H1 (cell line): ENCODE data around the gene CDC27. TPM values are rescaled to one million over a fixed set of nuclear protein-coding genes. Genes with fewer than 3 reads are reported as not detected.

Experiments used
- CTCF ChIA-PET: fragments of 300-600 bp; sonication (Branson Sonifier 250); formaldehyde crosslinking; loops from one replicate; lab custom pipeline; 2021; ENCODE audit not compliant: partially characterized antibody; lab: Charles Lee
- POLR2A ChIA-PET: fragments of 300-600 bp; sonication (Branson Sonifier 250); formaldehyde crosslinking; loops from one replicate; lab custom pipeline; 2021; ENCODE audit warnings: inconsistent platforms; ENCODE audit not compliant: partially characterized antibody; lab: Charles Lee
- DNase-seq, 2 experiments: peaks; one replicate each; pipeline versions ENCODE4 v3.0.0 to v3.0.0-alpha.2; 2010 to 2022; ENCODE audit warnings: low spot score in 2 of 2, low read depth in 1 of 2, mixed read lengths in 1 of 2
- FAIRE-seq: peaks from 2 replicates; lab custom pipeline; 2011; peaks lifted over from hg19 to GRCh38; lab: Jason Lieb, UNC
- H2AFZ ChIP-seq: 2 replicates; pipeline ENCODE4 v1.8.1; 2012; ENCODE audit warnings: low read length, inconsistent platforms
- H2AK5ac ChIP-seq: 2 replicates; pipeline ENCODE4 v1.6.1; 2013; ENCODE audit warnings: low read depth, low read length
- H2BK120ac ChIP-seq: replicated peaks from 2 replicates; pipeline ENCODE3; 2013; ENCODE audit warnings: low read depth, low read length, inconsistent platforms
- H2BK12ac ChIP-seq: 2 replicates; pipeline ENCODE4 v1.6.1; 2013; ENCODE audit warnings: low read depth, low read length
- H2BK15ac ChIP-seq: 2 replicates; pipeline ENCODE4 v1.6.1; 2013; ENCODE audit warnings: low read length
- H2BK20ac ChIP-seq: 2 replicates; pipeline ENCODE4 v1.6.1; 2013; ENCODE audit warnings: low read length
- H2BK5ac ChIP-seq: 2 replicates; pipeline ENCODE4 v1.6.1; 2013; ENCODE audit warnings: low read depth, low read length
- H3K14ac ChIP-seq: 2 replicates; pipeline ENCODE4 v1.6.1; 2013; ENCODE audit warnings: inconsistent platforms; ENCODE audit not compliant: insufficient read length
- H3K18ac ChIP-seq: 2 replicates; pipeline ENCODE4 v1.6.1; 2013; ENCODE audit warnings: low read length; ENCODE audit errors: extremely low read depth
- H3K23ac ChIP-seq: 2 replicates; pipeline ENCODE4 v1.6.1; 2013; ENCODE audit warnings: inconsistent platforms; ENCODE audit not compliant: insufficient read length
- H3K23me2 ChIP-seq: 2 replicates; pipeline ENCODE4 v1.6.1; 2013; ENCODE audit warnings: low read depth, low read length
- H3K27ac ChIP-seq: 2 replicates; pipeline ENCODE4 v1.6.1; 2011; ENCODE audit warnings: low read depth, low read length, inconsistent platforms
- H3K27me3 ChIP-seq, 4 experiments: replicated peaks in 1 of 4; 1 replicate in 1 of 4; 2 replicates in 3 of 4; pipeline versions ENCODE4 v1.6.1 to v1.8.1; 2011 to 2013; ENCODE audit warnings: low read length in 3 of 4, mild to moderate bottlenecking in 3 of 4, inconsistent platforms in 2 of 4, mixed read lengths in 2 of 4, moderate library complexity in 1 of 4; ENCODE audit not compliant: control insufficient read depth in 3 of 4, insufficient read depth in 3 of 4; ENCODE audit errors: extremely low read depth in 1 of 4
- H3K36me3 ChIP-seq, 4 experiments: 2 replicates each; pipeline versions ENCODE4 v1.6.1 to v1.8.1; 2011 to 2013; ENCODE audit warnings: mild to moderate bottlenecking in 4 of 4, low read length in 3 of 4, moderate library complexity in 2 of 4, control low read depth in 1 of 4, inconsistent platforms in 1 of 4; ENCODE audit not compliant: insufficient read depth in 4 of 4, control insufficient read depth in 2 of 4
- H3K4ac ChIP-seq: replicated peaks from 2 replicates; pipeline ENCODE3; 2013; ENCODE audit warnings: low read length, low read depth, mixed read lengths, inconsistent platforms; ENCODE audit not compliant: insufficient read length
- H3K4me1 ChIP-seq, 4 experiments: replicated peaks in 1 of 4; 1 replicate in 1 of 4; 2 replicates in 3 of 4; pipeline versions ENCODE4 v1.6.1 to v1.8.1; 2011 to 2013; ENCODE audit warnings: low read length in 3 of 4, inconsistent platforms in 2 of 4, mixed read lengths in 1 of 4; ENCODE audit not compliant: insufficient read depth in 4 of 4, control insufficient read depth in 3 of 4
- H3K4me2 ChIP-seq, 2 experiments: 2 replicates each; pipeline versions ENCODE4 v1.6.1 to v1.8.1; 2011 to 2013; ENCODE audit warnings: low read depth in 2 of 2, low read length in 2 of 2, control low read depth in 1 of 2, inconsistent platforms in 1 of 2, mild to moderate bottlenecking in 1 of 2; ENCODE audit not compliant: insufficient read depth in 1 of 2
- H3K4me3 ChIP-seq, 4 experiments: fragments of 200-600, 300-600 bp in 1 of 4; sonication (generic), shearing (Covaris generic), sonication (Bioruptor Twin) in 1 of 4; 2 replicates each; pipeline versions ENCODE4 v1.5.1 to v1.8.1; 2011 to 2016; ENCODE audit warnings: low read length in 4 of 4, low read depth in 3 of 4, control low read depth in 2 of 4, inconsistent platforms in 2 of 4, mild to moderate bottlenecking in 2 of 4, mixed read lengths in 1 of 4, moderate library complexity in 1 of 4; ENCODE audit not compliant: insufficient read depth in 2 of 4; ENCODE audit errors: extremely low read depth in 1 of 4
- H3K56ac ChIP-seq: replicated peaks from 2 replicates; pipeline ENCODE3; 2013; ENCODE audit warnings: low read depth, mild to moderate bottlenecking, mixed read lengths, low read length, inconsistent platforms; ENCODE audit not compliant: insufficient read length
- H3K79me1 ChIP-seq: 2 replicates; pipeline ENCODE4 v1.6.1; 2013; ENCODE audit warnings: low read depth, low read length, control low read depth
- H3K79me2 ChIP-seq, 2 experiments: 2 replicates each; pipeline versions ENCODE4 v1.6.1 to v1.8.1; 2012 to 2013; ENCODE audit warnings: low read length in 2 of 2, mild to moderate bottlenecking in 2 of 2, inconsistent platforms in 1 of 2; ENCODE audit not compliant: insufficient read depth in 2 of 2, control insufficient read depth in 1 of 2
- H3K9ac ChIP-seq, 4 experiments: replicated peaks in 1 of 4; 1 replicate in 1 of 4; 2 replicates in 3 of 4; pipeline versions ENCODE4 v1.6.1 to v1.8.1; 2011 to 2013; ENCODE audit warnings: low read depth in 3 of 4, low read length in 3 of 4, control low read depth in 2 of 4, mild to moderate bottlenecking in 2 of 4, moderate library complexity in 2 of 4, inconsistent platforms in 1 of 4; ENCODE audit errors: extremely low read depth in 1 of 4
- H3K9me3 ChIP-seq, 2 experiments: 2 replicates each; pipeline versions ENCODE4 v1.6.1 to v1.8.1; 2012 to 2013; ENCODE audit warnings: mild to moderate bottlenecking in 2 of 2, moderate library complexity in 2 of 2, control low read depth in 1 of 2, inconsistent platforms in 1 of 2, low read depth in 1 of 2, low read length in 1 of 2, mixed read lengths in 1 of 2; ENCODE audit not compliant: insufficient read depth in 2 of 2
- H4K20me1 ChIP-seq, 2 experiments: replicated peaks in 1 of 2; 2 replicates each; pipeline versions ENCODE3 to v1.8.1; 2011 to 2013; ENCODE audit warnings: inconsistent platforms in 2 of 2, low read length in 2 of 2, mild to moderate bottlenecking in 1 of 2; ENCODE audit not compliant: insufficient read depth in 2 of 2, control insufficient read depth in 1 of 2
- H4K5ac ChIP-seq: 2 replicates; pipeline ENCODE4 v1.6.1; 2013; ENCODE audit warnings: low read length, low read depth, mixed read lengths, inconsistent platforms; ENCODE audit not compliant: insufficient read length
- H4K8ac ChIP-seq: 2 replicates; pipeline ENCODE4 v1.8.0; 2013; ENCODE audit warnings: mild to moderate bottlenecking, moderate library complexity, low read length, inconsistent platforms; ENCODE audit not compliant: insufficient read depth; ENCODE audit errors: extremely low read depth
- H4K91ac ChIP-seq: replicated peaks from 2 replicates; pipeline ENCODE3; 2013; ENCODE audit warnings: low read length, mixed read lengths, inconsistent platforms; ENCODE audit not compliant: insufficient read length
- TBP ChIP-seq: IDR thresholded peaks from 2 replicates; pipeline ENCODE4 v1.6.1; 2011; ENCODE audit warnings: low read depth, low read length, improper control_type of control experiment
- WGBS, 2 experiments: shearing (Covaris generic) in 1 of 2; methylation state at CpG; one replicate each; pipeline versions ENCODE4 v1.1.6 to v1.1.7; 2013 to 2015; ENCODE audit warnings: low lambda C conversion rate in 2 of 2, mixed read lengths in 2 of 2, inconsistent platforms in 1 of 2, low coverage in 1 of 2, missing lambda C conversion rate in 1 of 2; ENCODE audit not compliant: insufficient replicate concordance in 2 of 2, insufficient coverage in 1 of 2, insufficient read length in 1 of 2; ENCODE audit errors: extremely low coverage in 1 of 2, missing lambda C conversion rate in 1 of 2; 5-methylcytosine and 5-hydroxymethylcytosine counted together
- polyA plus RNA-seq, 7 experiments: library from polyadenylated mRNA; depleted of rRNA in 3 of 7; stranded (reverse) in 5 of 7; unstranded in 2 of 7; fragments of >200 nt in 5 of 7; fragments of 200-250 nt in 2 of 7; gene quantifications; 1 replicate in 5 of 7; 2 replicates in 1 of 7; 4 replicates in 1 of 7; pipeline versions ENCODE4 v1.2.1 to v1.2.3, GENCODE V29; 2011 to 2013; ENCODE audit warnings: missing spikeins in 2 of 7, mixed read lengths in 2 of 7
- total RNA-seq: library from RNA; stranded (reverse); fragmentation: NEBNext Ultra II Directional; extraction: Animal tissue kit (Norgen Biotek cat#: 25700); gene quantifications from 2 replicates; pipeline ENCODE4 v1.2.1, GENCODE V29; 2021

CDC27 gene
- total and polyA plus RNA-seq, 2 of the 8 experiments (the other 6 are each of a cell fraction or from before 2014, with no cell fraction given): 41.9 to 87.5 TPM

- Histone ChIP-seq H3K4me3 (no peak overlapping the region), H3K9me3 (no peaks in the 10 kb centered on the region), H2AK5ac (no peak overlapping the region), H2BK15ac (no peak overlapping the region)
- TF ChIP-seq TBP: no peak
- TF ChIP-seq, all 59 proteins: peak for 0
- H2BK5ac ChIP-seq: no peak overlapping the region
- no peak overlapping the region for H3K4ac ChIP-seq
- no peak overlapping the region for H4K5ac ChIP-seq
- H3K14ac ChIP-seq: no peak overlapping the region
- no peak overlapping the region for H3K9ac ChIP-seq
- CTCF ChIA-PET: no interaction called here
- H4K8ac ChIP-seq: no peak overlapping the region
- no peak overlapping the region for H2BK12ac ChIP-seq
- H2BK120ac ChIP-seq: no peak overlapping the region
- H2BK20ac ChIP-seq: no peak overlapping the region
- peaks cover 0 to 2% (median 0%) of the 10 kb centered on the region in 4 experiments; a peak in 1 of 7 replicates for H3K27me3 ChIP-seq
- H3K18ac ChIP-seq: no peak overlapping the region
- no peak overlapping the region for H3K23ac ChIP-seq
- H3K36me3 ChIP-seq: no peaks in the 10 kb centered on the region
- POLR2A ChIA-PET: no interaction called here
- no peak overlapping the region for H4K91ac ChIP-seq
- DNase-seq (no peak), FAIRE-seq (no peak)
- H3K56ac ChIP-seq: no peak overlapping the region
- H2AFZ ChIP-seq: no peak overlapping the region
- no peaks in the 10 kb centered on the region for H3K23me2 ChIP-seq
- no peaks in the 10 kb centered on the region for H4K20me1 ChIP-seq
- 0 out of 7 replicates have a peak, but pooled peaks cover 0 to 2% (median 0%) of the 10 kb centered on the region in 4 experiments for H3K4me1 ChIP-seq
- H3K4me2 ChIP-seq: no peak overlapping the region
- no peaks in the 10 kb centered on the region for H3K79me1 ChIP-seq
- 87% methylated on average over 4 of the region's 4 CpGs; no CpG with 5 or more reads in 1 of the 2 experiments for WGBS, 2 experiments
- no peaks in the 10 kb centered on the region for H3K79me2 ChIP-seq
- no peak overlapping the region for H3K27ac ChIP-seq
Observed at GRCh38 chr17:47213540-47213939, 24.4 kb upstream of the CDC27 start.
